Cardiac muscle cell (in vitro differentiated cells and primary cell): ENCODE data around the gene ANKLE2. TPM values are rescaled to one million over a fixed set of nuclear protein-coding genes. Genes with fewer than 3 reads are reported as not detected.
A peak's percentile ranks its signal among the peaks of the same experiment; 100 is the strongest.
"Not testable (repeated sequence)": the region's sequence is repeated elsewhere in the genome, so short reads cannot be mapped to it uniquely, and the experiment has no call there.

Experiments used
- DNase-seq, 2 donors: peaks; one replicate each; pipeline versions ENCODE4 v3.0.0 to v3.0.0-alpha.2; 2010 to 2017; ENCODE audit warnings: low read depth in 1 of 2, low spot score in 1 of 2
- H3K27ac ChIP-seq: fragments of 200-600 bp; sonication (generic); 2 replicates; pipeline ENCODE4 v1.5.1; 2016
- H3K27me3 ChIP-seq: fragments of 200-600 bp; sonication (generic); 2 replicates; pipeline ENCODE4 v1.6.0; 2016; ENCODE audit warnings: control low read depth
- H3K36me3 ChIP-seq: fragments of 200-600 bp; sonication (generic); 2 replicates; pipeline ENCODE4 v1.5.1; 2016; ENCODE audit warnings: control low read depth
- H3K4me1 ChIP-seq: fragments of 200-600 bp; sonication (generic); 2 replicates; pipeline ENCODE4 v1.8.1; 2017; ENCODE audit warnings: low read depth, mild to moderate bottlenecking, mixed run types
- H3K4me3 ChIP-seq: fragments of 200-600 bp; sonication (generic); 2 replicates; pipeline ENCODE4 v1.5.1; 2016; ENCODE audit warnings: mild to moderate bottlenecking
- H3K9me3 ChIP-seq: fragments of 200-600 bp; sonication (generic); 2 replicates; pipeline ENCODE4 v1.5.1; 2017; ENCODE audit warnings: low read depth, mild to moderate bottlenecking, control low read depth
- CTCF ChIP-seq: IDR thresholded peaks from 2 replicates; pipeline ENCODE4 v1.5.1; 2012; ENCODE audit warnings: low read depth, mild to moderate bottlenecking, low read length
- polyA plus RNA-seq: library from polyadenylated mRNA; unstranded; fragments of >200 nt; fragmentation: Nextera tagmentation; extraction: Ambion mirVana; gene quantifications from 2 replicates; pipeline ENCODE4 v1.2.1, GENCODE V29; 2016
- total RNA-seq: library from RNA; depleted of rRNA; stranded (reverse); fragments of >200 nt; gene quantifications from 2 replicates; pipeline ENCODE4 v1.2.3, GENCODE V29; 2016

The ANKLE2 gene
- total and polyA plus RNA-seq, 2 experiments from 2014 or later: 27.8 to 37.9 TPM

DNA sequence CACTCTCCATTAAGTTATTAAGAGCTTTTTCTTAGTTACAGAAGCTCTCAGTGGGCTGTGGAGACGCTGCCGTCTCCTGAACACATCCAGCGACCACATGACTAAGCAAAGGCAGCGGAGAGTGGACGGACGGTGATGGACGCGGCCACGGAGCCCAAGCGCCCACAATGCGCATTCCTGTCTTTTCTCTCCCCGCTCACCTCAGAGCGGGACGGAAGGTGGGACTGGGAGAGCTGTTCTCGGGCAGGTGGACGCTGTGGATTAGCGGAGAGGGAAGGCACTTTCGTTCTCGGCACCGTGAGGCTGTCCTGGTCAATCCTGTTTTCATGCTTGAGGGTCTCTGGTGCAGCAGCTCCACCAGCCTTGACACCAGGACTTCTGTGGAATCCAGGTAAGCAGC lies 2.6 kb upstream of the ANKLE2 start:
- Histone ChIP-seq H3K9me3 (no peaks in the 10 kb centered on the region), H3K4me1 (peaks cover 8% of the 10 kb centered on the region), H3K4me3 (no peak overlapping the region), H3K27ac (no peak overlapping the region), H3K36me3 (no peaks in the 10 kb centered on the region), H3K27me3 (no peaks in the 10 kb centered on the region)
- no peak for DNase-seq
- no peak for TF ChIP-seq CTCF

GRCh38 chr12:132761921-132762583 lies 420 bp upstream of the ANKLE2 start:
- peak; percentile 14 for TF ChIP-seq CTCF
- H3K27ac ChIP-seq: peak overlapping the region; percentile 98

GRCh38 chr12:132759359-132759758 lies 2.3 kb downstream of the ANKLE2 start:
- Histone ChIP-seq H3K9me3 (no peaks in the 10 kb centered on the region), H3K4me3 (no peak overlapping the region), H3K27ac (no peak overlapping the region), H3K27me3 (no peaks in the 10 kb centered on the region), H3K4me1 (no peaks in the 10 kb centered on the region), H3K36me3 (peaks cover 7% of the 10 kb centered on the region)
- TF ChIP-seq CTCF: no peak
- DNase-seq: no peak

More at GRCh38 chr12:132761921-132762583, 420 bp upstream of the ANKLE2 start:
- peaks cover 3% of the 10 kb centered on the region for H3K36me3 ChIP-seq
- H3K4me1 ChIP-seq: peaks cover 5% of the 10 kb centered on the region
- H3K4me3 ChIP-seq: peak overlapping the region; percentile 79
- no peaks in the 10 kb centered on the region for H3K9me3 ChIP-seq
- no peaks in the 10 kb centered on the region for H3K27me3 ChIP-seq
- peak; percentile 93 to 94 for DNase-seq

- not testable (repeated sequence) for H3K4me1 ChIP-seq, DNase-seq, H3K27me3 ChIP-seq, H3K9me3 ChIP-seq, H3K4me3 ChIP-seq, H3K27ac ChIP-seq
- peaks cover 10% of the 10 kb centered on the region for H3K36me3 ChIP-seq
Observed at GRCh38 chr12:132758825-132759224, 2.8 kb downstream of the ANKLE2 start.

GRCh38 chr12:132754160-132754932 lies 7.3 kb downstream of the ANKLE2 start:
- H3K4me1 ChIP-seq: no peaks in the 10 kb centered on the region
- peaks cover 35% of the 10 kb centered on the region for H3K36me3 ChIP-seq
- no peak for TF ChIP-seq CTCF
- H3K27ac ChIP-seq: no peak overlapping the region
- H3K4me3 ChIP-seq: no peak overlapping the region
- no peaks in the 10 kb centered on the region for H3K27me3 ChIP-seq
- no peak for DNase-seq
- no peaks in the 10 kb centered on the region for H3K9me3 ChIP-seq

- H3K9me3 ChIP-seq, H3K27ac ChIP-seq, H3K4me3 ChIP-seq, H3K4me1 ChIP-seq, H3K27me3 ChIP-seq, DNase-seq: not testable (repeated sequence)
- peaks cover 38% of the 10 kb centered on the region for H3K36me3 ChIP-seq
Observed at GRCh38 chr12:132753670-132754069, 8.0 kb downstream of the ANKLE2 start.
